OCI-LY7 (cell line): Measurements from ENCODE around the gene PRSS27. TPM values are rescaled to one million over a fixed set of nuclear protein-coding genes. Genes with fewer than 3 reads are reported as not detected.
A peak's percentile ranks its signal among the peaks of the same experiment; 100 is the strongest.

ENCODE experiments used
- BruUV-seq: library from RNA; stranded (reverse); fragments of 400-500 nt; replicated peaks from 2 replicates; lab custom pipeline; 2021; lab: Mats Ljungman, UMichigan
- CTCF ChIA-PET: fragments of 300-600 bp; sonication (Branson Sonifier 250); formaldehyde crosslinking; loops from one replicate; lab custom pipeline; 2022; ENCODE audit warnings: antibody characterized with exemption; ENCODE audit not compliant: unreplicated experiment; lab: Charles Lee
- POLR2A ChIA-PET: fragments of 300-600 bp; sonication (Branson Sonifier 250); formaldehyde crosslinking; loops from one replicate; lab custom pipeline; 2022; ENCODE audit warnings: antibody characterized with exemption; lab: Charles Lee
- DNase-seq: peaks from one replicate; pipeline ENCODE4 v3.0.0-alpha.2; 2015; ENCODE audit warnings: low spot score
- H2AFZ ChIP-seq: fragments of 200-600 bp; sonication (generic), shearing (Covaris generic); 2 replicates; pipeline ENCODE4 v1.6.1; 2014; ENCODE audit warnings: mild to moderate bottlenecking, antibody characterized with exemption, low read length, moderate library complexity
- H3K27ac ChIP-seq: fragments of 200-600 bp; sonication (generic); 2 replicates; pipeline ENCODE4 v1.5.1; 2014; ENCODE audit warnings: mixed run types, low read depth, mild to moderate bottlenecking, moderate library complexity, low read length, inconsistent platforms; ENCODE audit not compliant: poor library complexity, severe bottlenecking
- H3K36me3 ChIP-seq: fragments of 200-600 bp; sonication (generic); 2 replicates; pipeline ENCODE4 v1.6.1; 2014; ENCODE audit warnings: mild to moderate bottlenecking, antibody characterized with exemption, low read length, moderate library complexity, mixed read lengths; ENCODE audit not compliant: insufficient read depth
- H3K4me1 ChIP-seq: fragments of 200-600 bp; sonication (generic); 2 replicates; pipeline ENCODE4 v1.5.1; 2014; ENCODE audit warnings: mild to moderate bottlenecking, low read length; ENCODE audit not compliant: insufficient read depth, poor library complexity, severe bottlenecking
- H3K4me2 ChIP-seq: fragments of 200-600 bp; sonication (generic); 2 replicates; pipeline ENCODE4 v1.6.1; 2014; ENCODE audit warnings: mild to moderate bottlenecking, low read length
- H3K4me3 ChIP-seq: fragments of 200-600 bp; sonication (generic); 2 replicates; pipeline ENCODE4 v1.5.1; 2014; ENCODE audit warnings: mild to moderate bottlenecking, low read depth, low read length; ENCODE audit not compliant: poor library complexity, severe bottlenecking
- H3K79me2 ChIP-seq: fragments of 200-600 bp; sonication (generic); 2 replicates; pipeline ENCODE4 v1.6.1; 2016; ENCODE audit warnings: low read depth, mild to moderate bottlenecking, low read length, moderate library complexity, mixed read lengths; ENCODE audit not compliant: insufficient read depth
- H3K9me2 ChIP-seq: fragments of 200-600 bp; sonication (generic); 2 replicates; pipeline ENCODE4 v1.6.1; 2016; ENCODE audit warnings: mild to moderate bottlenecking, low read length, mixed read lengths; ENCODE audit not compliant: insufficient read depth
- H3K9me3 ChIP-seq: fragments of 200-600 bp; sonication (generic); 2 replicates; pipeline ENCODE4 v1.6.1; 2014; ENCODE audit warnings: mild to moderate bottlenecking, mixed run types, low read length, mixed read lengths
- H4K20me1 ChIP-seq: fragments of 200-600 bp; sonication (generic); 2 replicates; pipeline ENCODE4 v1.6.1; 2014; ENCODE audit warnings: mild to moderate bottlenecking, antibody characterized with exemption, low read length, moderate library complexity, mixed read lengths; ENCODE audit not compliant: insufficient read depth
- CTCF ChIP-seq: fragments of 200-600 bp; sonication (generic); conservative IDR thresholded peaks from 2 replicates; pipeline ENCODE4 v1.5.1; 2014; ENCODE audit warnings: mild to moderate bottlenecking, antibody characterized with exemption, low read length, moderate library complexity, mixed read lengths
- EZH2phosphoT487 ChIP-seq: fragments of 200-600 bp; sonication (generic); IDR thresholded peaks from 2 replicates; pipeline ENCODE4 v1.6.1; 2018; ENCODE audit warnings: low read depth, borderline replicate concordance, mild to moderate bottlenecking, mixed run types, antibody characterized with exemption, low read length, moderate library complexity, mixed read lengths
- intact Hi-C: fragments of 100-400 bp; cut with micrococcal nuclease; formaldehyde crosslinking; loops from one replicate; pipeline ENCODE4 v1.10.0; 2022; ENCODE audit not compliant: unreplicated experiment
- total RNA-seq, 2 experiments: library from RNA; depleted of rRNA in 1 of 2; stranded (reverse); fragments of >200 nt in 1 of 2; shearing (Covaris generic) in 1 of 2; gene quantifications; 2 replicates each; pipeline ENCODE4 v1.2.3, GENCODE V29; 2014 to 2022

Gene PRSS27
- total RNA-seq, 2 experiments from 2014 or later: 2.7 to 7.7 TPM

DNA sequence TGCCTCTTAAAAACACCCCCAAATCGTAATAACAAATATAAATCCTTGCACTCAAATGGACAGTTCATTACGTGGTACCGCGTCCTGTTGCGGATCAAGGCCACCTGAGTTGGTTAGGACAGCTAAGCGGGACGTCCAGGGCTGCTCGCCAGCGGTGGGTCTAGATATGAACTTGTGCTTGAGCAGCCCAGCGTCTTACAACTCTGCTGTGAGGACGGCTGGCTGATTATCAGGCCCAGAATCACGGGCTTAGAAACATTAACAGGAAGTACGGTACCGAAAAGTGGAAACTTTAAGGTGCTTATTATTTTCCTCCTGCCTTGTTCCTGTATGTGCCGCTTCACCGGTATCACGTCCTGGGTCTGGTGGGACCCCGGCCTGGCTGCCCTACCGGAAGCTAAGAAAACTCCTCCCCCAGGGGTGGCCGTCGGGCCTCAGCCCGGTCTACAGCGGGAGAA lies 31.6 kb upstream of the PRSS27 start:
- CTCF ChIA-PET: no interaction called here
- H2AFZ ChIP-seq: peak overlapping the region; percentile 40; the same call in 1 of the 2 replicates

GRCh38 chr16:2749936-2750335 lies 29.9 kb upstream of the PRSS27 start:
- no TSS peak for BruUV-seq
- H3K36me3 ChIP-seq: peaks cover 28% of the 10 kb centered on the region
- peaks cover 19% of the 10 kb centered on the region for H4K20me1 ChIP-seq
- intact Hi-C loops: loop anchor here (10.0 kb wide), 1 partner anchor 215 kb away; the partner anchor contains the start of genes CEMP1 and PDPK1
- no peak overlapping the region for H2AFZ ChIP-seq
- TF ChIP-seq CTCF (no peak), EZH2phosphoT487 (no peak)
- no peaks in the 10 kb centered on the region for H3K9me2 ChIP-seq
- DNase-seq: no peak
- no peaks in the 10 kb centered on the region for H3K9me3 ChIP-seq
- H3K4me3 ChIP-seq: no peak overlapping the region
- CTCF ChIA-PET: no interaction called here
- POLR2A ChIA-PET: no interaction called here
- peaks cover 40% of the 10 kb centered on the region for H3K79me2 ChIP-seq
- no peak overlapping the region for H3K27ac ChIP-seq
- H3K4me1 ChIP-seq: peaks cover 24% of the 10 kb centered on the region
- no peak overlapping the region for H3K4me2 ChIP-seq

More for the DNA sequence above, 31.6 kb upstream of the PRSS27 start:
- TF ChIP-seq CTCF (no peak), EZH2phosphoT487 (no peak)
- Histone ChIP-seq H3K4me2 (peak overlapping the region; percentile 83), H3K27ac (peak overlapping the region; percentile 95), H3K9me3 (no peaks in the 10 kb centered on the region), H3K79me2 (peaks cover 57% of the 10 kb centered on the region), H4K20me1 (peaks cover 34% of the 10 kb centered on the region), H3K9me2 (no peaks in the 10 kb centered on the region), H3K4me1 (peaks cover 35% of the 10 kb centered on the region), H3K36me3 (peaks cover 44% of the 10 kb centered on the region), H3K4me3 (peak overlapping the region; percentile 99)
- intact Hi-C loops: loop anchor here (1.0 to 10.0 kb wide), 5 partner anchors 25 to 217 kb away; partner anchors contain the start of genes CEMP1, ELOB, KCTD5 and PDPK1
- POLR2A ChIA-PET: no interaction called here
- DNase-seq: peak; percentile 92
- TSS peak; percentile 91 for BruUV-seq

- Histone ChIP-seq H3K9me3 (no peaks in the 10 kb centered on the region), H3K36me3 (peaks cover 23% of the 10 kb centered on the region), H4K20me1 (peaks cover 14% of the 10 kb centered on the region), H3K79me2 (peaks cover 35% of the 10 kb centered on the region), H3K4me3 (no peak overlapping the region), H2AFZ (no peak overlapping the region), H3K9me2 (no peaks in the 10 kb centered on the region), H3K27ac (no peak overlapping the region), H3K4me2 (no peak overlapping the region), H3K4me1 (peaks cover 19% of the 10 kb centered on the region)
- ChIA-PET CTCF (no interaction called here), POLR2A (no interaction called here)
- intact Hi-C loops: no loop called here
- BruUV-seq: no TSS peak
- TF ChIP-seq CTCF (no peak), EZH2phosphoT487 (no peak)
- no peak for DNase-seq
Measured at GRCh38 chr16:2749476-2749875, 29.5 kb upstream of the PRSS27 start.
